NB4 (cell line): ENCODE data around the gene CEP350.

Source experiments
- DNase-seq: peaks from one replicate; pipeline ENCODE4 v3.0.0; 2010; ENCODE audit warnings: low read depth
- H3K4me3 ChIP-seq: one replicate; pipeline ENCODE4 v1.5.1; 2011; ENCODE audit warnings: mild to moderate bottlenecking, low read depth, low read length, moderate library complexity
- MAX ChIP-seq: IDR thresholded peaks from 2 replicates; pipeline ENCODE4 v1.6.1; 2011; ENCODE audit warnings: low read depth, low read length
- MYC ChIP-seq: IDR thresholded peaks from 2 replicates; pipeline ENCODE4 v1.6.1; 2011; ENCODE audit warnings: low read depth, low read length
- POLR2A ChIP-seq: IDR thresholded peaks from 2 replicates; pipeline ENCODE4 v1.6.1; 2011; ENCODE audit warnings: mild to moderate bottlenecking; ENCODE audit not compliant: insufficient read length; ENCODE audit errors: extremely low read depth
- TF ChIP-seq, protein P1 (sequence below): IDR thresholded peaks from one replicate; pipeline ENCODE4 v1.5.1; 2012; ENCODE audit warnings: low read depth, low read length

The CEP350 gene

DNA sequence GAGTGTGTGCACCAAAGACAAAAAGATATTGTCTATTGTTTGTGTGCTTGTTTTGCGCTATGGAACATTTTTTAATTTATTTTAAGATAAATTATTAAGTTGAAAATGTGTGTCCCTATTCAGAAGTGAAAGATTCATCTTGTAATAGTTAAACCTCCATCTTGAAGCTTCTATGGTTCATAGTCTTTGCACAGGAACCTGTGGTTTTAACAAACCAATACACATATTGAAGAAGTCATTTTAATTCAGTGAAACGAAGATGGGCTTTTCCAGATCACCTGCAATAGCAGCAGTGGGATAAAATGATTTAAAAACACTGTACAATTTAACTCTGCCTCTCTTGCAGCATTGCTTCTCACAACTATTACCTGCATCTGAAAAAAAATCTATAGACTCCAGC lies 157.5 kb downstream of the CEP350 start:
- DNase-seq = no peak
- H3K4me3 ChIP-seq = no peak overlapping the region
- TF ChIP-seq, protein P1, sequence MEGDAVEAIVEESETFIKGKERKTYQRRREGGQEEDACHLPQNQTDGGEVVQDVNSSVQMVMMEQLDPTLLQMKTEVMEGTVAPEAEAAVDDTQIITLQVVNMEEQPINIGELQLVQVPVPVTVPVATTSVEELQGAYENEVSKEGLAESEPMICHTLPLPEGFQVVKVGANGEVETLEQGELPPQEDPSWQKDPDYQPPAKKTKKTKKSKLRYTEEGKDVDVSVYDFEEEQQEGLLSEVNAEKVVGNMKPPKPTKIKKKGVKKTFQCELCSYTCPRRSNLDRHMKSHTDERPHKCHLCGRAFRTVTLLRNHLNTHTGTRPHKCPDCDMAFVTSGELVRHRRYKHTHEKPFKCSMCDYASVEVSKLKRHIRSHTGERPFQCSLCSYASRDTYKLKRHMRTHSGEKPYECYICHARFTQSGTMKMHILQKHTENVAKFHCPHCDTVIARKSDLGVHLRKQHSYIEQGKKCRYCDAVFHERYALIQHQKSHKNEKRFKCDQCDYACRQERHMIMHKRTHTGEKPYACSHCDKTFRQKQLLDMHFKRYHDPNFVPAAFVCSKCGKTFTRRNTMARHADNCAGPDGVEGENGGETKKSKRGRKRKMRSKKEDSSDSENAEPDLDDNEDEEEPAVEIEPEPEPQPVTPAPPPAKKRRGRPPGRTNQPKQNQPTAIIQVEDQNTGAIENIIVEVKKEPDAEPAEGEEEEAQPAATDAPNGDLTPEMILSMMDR = no peak
- TF ChIP-seq MAX (no peak), POLR2A (no peak), MYC (no peak)

GRCh38 chr1:180112984-180113647 lies 158.5 kb downstream of the CEP350 start:
- DNase-seq = no peak
- TF ChIP-seq MAX (no peak), MYC (no peak), POLR2A (no peak)
- TF ChIP-seq, protein P1 = no peak
- no peak overlapping the region for H3K4me3 ChIP-seq

- DNase-seq = no peak
Measured at GRCh38 chr1:180114396-180114945, 159.9 kb downstream of the CEP350 start.

DNA sequence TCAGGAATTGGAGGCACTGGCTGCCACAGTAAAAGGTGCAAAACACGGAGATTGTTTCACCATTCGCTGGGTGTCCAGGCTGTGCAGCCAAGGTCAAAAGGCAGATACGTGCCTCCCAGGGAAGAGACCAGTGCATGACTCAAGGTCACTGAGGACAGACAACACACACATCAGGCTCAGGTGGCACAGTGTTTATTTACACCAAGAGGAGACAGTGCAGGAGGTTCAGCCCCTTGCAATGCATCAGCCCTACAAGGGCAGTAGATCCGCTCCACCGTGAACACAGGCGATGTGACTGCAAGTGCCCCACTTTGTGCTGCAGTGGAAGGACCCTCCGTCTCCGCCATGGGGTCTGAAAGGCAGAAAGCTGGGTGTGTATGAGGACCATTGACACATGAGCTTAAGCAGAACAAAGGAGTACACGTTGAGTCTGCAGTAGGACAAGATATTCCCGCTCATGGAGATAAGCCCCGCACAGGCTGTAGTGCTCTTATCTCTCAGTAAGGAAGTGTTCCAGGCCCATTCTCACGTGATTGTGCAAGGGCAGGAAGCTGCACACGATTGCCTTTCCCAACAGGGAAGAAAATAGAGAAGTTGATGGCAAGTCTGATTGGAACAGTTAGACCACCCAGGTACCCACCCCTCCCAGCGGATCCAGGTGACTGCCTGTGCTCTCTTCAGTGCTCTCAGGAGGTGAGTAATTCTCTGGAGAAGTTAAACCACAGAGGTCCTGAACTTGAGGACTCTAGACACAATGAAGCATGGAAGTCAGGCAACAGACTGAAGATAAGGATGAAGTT lies 162.6 kb downstream of the CEP350 start:
- H3K4me3 ChIP-seq = no peak overlapping the region
- TF ChIP-seq POLR2A = no peak
- peak; percentile 29; the same call in 1 of the 2 replicates for TF ChIP-seq MAX
- peak; percentile 64 for DNase-seq

More at GRCh38 chr1:180114396-180114945, 159.9 kb downstream of the CEP350 start:
- TF ChIP-seq POLR2A = no peak
- TF ChIP-seq, protein P1 = no peak
- no peak for TF ChIP-seq MAX
- TF ChIP-seq MYC = no peak
- no peak overlapping the region for H3K4me3 ChIP-seq

- TF ChIP-seq MYC (no peak), POLR2A (no peak), MAX (no peak)
- TF ChIP-seq, protein P1 = no peak
- no peak overlapping the region for H3K4me3 ChIP-seq
- no peak for DNase-seq
Measured at GRCh38 chr1:180117764-180118116, 163.1 kb downstream of the CEP350 start.

DNA sequence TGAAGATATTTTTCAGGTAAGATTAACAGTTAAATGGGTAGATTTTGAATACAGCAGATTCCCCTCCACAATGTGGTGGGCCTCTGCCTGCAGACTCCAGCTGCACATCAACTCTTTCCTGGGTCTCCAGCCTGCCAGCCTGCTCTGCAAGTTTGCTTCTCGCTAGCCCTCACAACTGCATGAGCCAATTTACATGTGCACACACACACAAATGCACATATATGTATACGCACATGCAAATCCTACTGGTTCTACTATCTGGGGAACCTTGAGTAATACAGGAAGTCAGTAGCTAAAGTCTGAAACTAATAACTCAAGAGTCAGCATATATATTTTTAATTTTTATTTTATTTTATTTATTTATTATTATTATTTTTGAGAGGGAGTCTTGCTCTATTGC lies 165.2 kb downstream of the CEP350 start:
- TF ChIP-seq MAX (no peak), POLR2A (no peak), MYC (no peak)
- TF ChIP-seq, protein P1 = no peak
- no peak for DNase-seq
- H3K4me3 ChIP-seq = no peak overlapping the region
